Keratinocyte (primary cell): Measurements from ENCODE around the gene GRB14. TPM values are rescaled to one million over a fixed set of nuclear protein-coding genes. Genes with fewer than 3 reads are reported as not detected.
"Not testable (repeated sequence)": the region's sequence is repeated elsewhere in the genome, so short reads cannot be mapped to it uniquely, and the experiment has no call there.

ENCODE experiments used
- DNase-seq: peaks from one replicate; pipeline ENCODE4 v3.0.0-alpha.2; 2011; ENCODE audit warnings: low read depth, missing footprints, low spot score
- FAIRE-seq: peaks from 2 replicates; lab custom pipeline; 2011; peaks lifted over from hg19 to GRCh38; lab: Jason Lieb, UNC
- H2AFZ ChIP-seq: 2 replicates; pipeline ENCODE4 v1.6.0; 2012; ENCODE audit warnings: low read length, control low read depth, inconsistent platforms; ENCODE audit not compliant: control insufficient read depth
- H3K27ac ChIP-seq: 2 replicates; pipeline ENCODE4 v1.5.1; 2011; ENCODE audit warnings: low read length; ENCODE audit not compliant: control insufficient read depth, insufficient read depth
- H3K27me3 ChIP-seq: 3 replicates; pipeline ENCODE4 v1.6.0; 2011; ENCODE audit warnings: low read length; ENCODE audit not compliant: control insufficient read depth, insufficient read depth; ENCODE audit errors: extremely low read depth
- H3K36me3 ChIP-seq, 2 experiments: 2 replicates in 1 of 2; 3 replicates in 1 of 2; pipeline ENCODE4 v1.5.1; 2011; ENCODE audit warnings: low read length in 2 of 2, mild to moderate bottlenecking in 1 of 2; ENCODE audit not compliant: control insufficient read depth in 2 of 2, insufficient read depth in 2 of 2; ENCODE audit errors: extremely low read depth in 1 of 2
- H3K4me1 ChIP-seq: 3 replicates; pipeline ENCODE4 v1.5.1; 2011; ENCODE audit warnings: low read length; ENCODE audit not compliant: control insufficient read depth, insufficient read depth; ENCODE audit errors: extremely low read depth
- H3K4me2 ChIP-seq: 3 replicates; pipeline ENCODE4 v1.6.0; 2011; ENCODE audit warnings: low read depth, low read length; ENCODE audit not compliant: control insufficient read depth, insufficient read depth; ENCODE audit errors: extremely low read depth
- H3K4me3 ChIP-seq, 3 experiments: fragments of 200-600 bp in 1 of 3; sonication (generic) in 1 of 3; 2 replicates in 2 of 3; 3 replicates in 1 of 3; pipeline ENCODE4 v1.5.1; 2011 to 2016; ENCODE audit warnings: low read length in 3 of 3, mild to moderate bottlenecking in 3 of 3, control low read depth in 2 of 3, inconsistent platforms in 1 of 3, low read depth in 1 of 3, mixed read lengths in 1 of 3, mixed run types in 1 of 3, moderate library complexity in 1 of 3; ENCODE audit not compliant: control insufficient read depth in 2 of 3, insufficient read depth in 2 of 3; ENCODE audit errors: extremely low read depth in 1 of 3
- H3K79me2 ChIP-seq: 2 replicates; pipeline ENCODE4 v1.6.0; 2012; ENCODE audit warnings: low read length; ENCODE audit not compliant: control insufficient read depth, insufficient read depth
- H3K9ac ChIP-seq: 3 replicates; pipeline ENCODE4 v1.6.0; 2011; ENCODE audit warnings: low read length; ENCODE audit not compliant: control insufficient read depth, insufficient read depth; ENCODE audit errors: extremely low read depth
- H3K9me1 ChIP-seq: 3 replicates; pipeline ENCODE4 v1.6.0; 2011; ENCODE audit warnings: low read length; ENCODE audit not compliant: control insufficient read depth, insufficient read depth; ENCODE audit errors: extremely low read depth
- H3K9me3 ChIP-seq: 2 replicates; pipeline ENCODE4 v1.5.1; 2012; ENCODE audit warnings: low read depth, low read length; ENCODE audit not compliant: control insufficient read depth
- H4K20me1 ChIP-seq: 3 replicates; pipeline ENCODE4 v1.6.0; 2011; ENCODE audit warnings: low read length; ENCODE audit not compliant: control insufficient read depth, insufficient read depth; ENCODE audit errors: extremely low read depth
- CTCF ChIP-seq, 3 experiments: IDR thresholded peaks in 1 of 3; conservative IDR thresholded peaks in 1 of 3; optimal IDR thresholded peaks in 1 of 3; 2 replicates in 2 of 3; 3 replicates in 1 of 3; pipeline versions ENCODE3 to v1.5.1; 2011; ENCODE audit warnings: low read length in 3 of 3, mild to moderate bottlenecking in 3 of 3, moderate library complexity in 2 of 3, control low read depth in 1 of 3, inconsistent platforms in 1 of 3; ENCODE audit not compliant: insufficient read depth in 2 of 3; ENCODE audit errors: extremely low read depth in 1 of 3
- EZH2 ChIP-seq: IDR thresholded peaks from one replicate; pipeline ENCODE4 v1.6.1; 2012; ENCODE audit warnings: inconsistent platforms, mild to moderate bottlenecking, low read length, moderate library complexity
- dilution Hi-C: fragments of 300-500 bp; cut with MboI; formaldehyde crosslinking; loops from one replicate; pipeline ENCODE4 v1.7.0; 2020; ENCODE audit warnings: low sequenced_read_pairs; ENCODE audit not compliant: extremely low pct_ligation_motif_present
- polyA plus RNA-seq, 5 experiments: library from polyadenylated mRNA; depleted of rRNA in 3 of 5; stranded (reverse) in 3 of 5; stranded (forward) in 1 of 5; unstranded in 1 of 5; fragments of >200 nt; gene quantifications; 1 replicate in 1 of 5; 2 replicates in 3 of 5; 3 replicates in 1 of 5; pipeline versions ENCODE4 v1.2.1 to v1.2.3, GENCODE V29; 2011 to 2012; ENCODE audit warnings: missing spikeins in 2 of 5, low read depth in 1 of 5, low replicate concordance in 1 of 5

Gene GRB14
- polyA plus RNA-seq, 1 donor (not counting 4 experiments of a cell fraction or from before 2014, with no cell fraction given), result 4.2 TPM

GRCh38 chr2:164554487-164554886 is 66.8 kb downstream of the GRB14 start:
- Histone ChIP-seq H3K4me2 (no peak overlapping the region), H3K9me3 (no peaks in the 10 kb centered on the region), H2AFZ (no peak overlapping the region), H3K4me1 (no peaks in the 10 kb centered on the region), H3K27ac (no peak overlapping the region), H3K4me3 (no peak overlapping the region), H3K9me1 (no peaks in the 10 kb centered on the region), H3K9ac (no peak overlapping the region), H3K36me3 (no peaks in the 10 kb centered on the region), H3K27me3 (no peaks in the 10 kb centered on the region), H3K79me2 (no peaks in the 10 kb centered on the region), H4K20me1 (no peaks in the 10 kb centered on the region)
- dilution Hi-C loops, result no loop called here
- no peak for TF ChIP-seq CTCF (optimal IDR thresholded peaks at IDR 0.05 in 1 of 3, IDR thresholded peaks at IDR 0.05 in 1 of 3, conservative IDR thresholded peaks at IDR 0.05 in 1 of 3; ENCODE audit: extremely low read depth in 1 of 3, insufficient read depth in 2 of 3, low read length in 3 of 3)
- TF ChIP-seq EZH2, result no peak
- peak; percentile 51 for FAIRE-seq
- no peak for DNase-seq

DNA sequence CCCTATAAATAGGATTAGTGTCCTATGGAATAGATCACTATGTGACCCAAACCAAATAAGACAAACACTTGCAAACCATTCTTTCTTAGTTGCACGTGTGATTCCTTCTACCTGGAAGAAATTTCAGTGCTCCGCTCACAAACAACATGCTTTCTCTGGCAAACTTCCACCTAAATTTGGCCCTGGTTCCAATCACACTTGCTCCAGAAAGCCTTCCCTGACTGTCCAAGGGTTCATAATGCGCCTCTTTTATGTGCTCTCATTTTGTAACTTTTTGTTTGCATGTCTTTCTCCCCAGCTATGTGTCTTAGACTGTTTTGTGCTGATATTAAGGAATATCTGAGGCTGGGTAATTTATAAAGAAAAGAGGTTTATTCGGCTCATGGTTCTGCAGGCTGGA is 69.8 kb downstream of the GRB14 start:
- no peak overlapping the region for H3K4me2 ChIP-seq
- no peak overlapping the region for H3K4me3 ChIP-seq
- H3K9me3 ChIP-seq, result no peaks in the 10 kb centered on the region
- H3K4me1 ChIP-seq, result no peaks in the 10 kb centered on the region
- H3K9ac ChIP-seq, result no peak overlapping the region
- no peaks in the 10 kb centered on the region for H3K36me3 ChIP-seq
- H3K79me2 ChIP-seq, result no peaks in the 10 kb centered on the region
- H2AFZ ChIP-seq, result no peak overlapping the region
- H3K9me1 ChIP-seq, result no peaks in the 10 kb centered on the region
- FAIRE-seq, result no peak
- no peak for TF ChIP-seq CTCF (optimal IDR thresholded peaks at IDR 0.05 in 1 of 3, IDR thresholded peaks at IDR 0.05 in 1 of 3, conservative IDR thresholded peaks at IDR 0.05 in 1 of 3; ENCODE audit: extremely low read depth in 1 of 3, insufficient read depth in 2 of 3, low read length in 3 of 3)
- TF ChIP-seq EZH2, result no peak
- no peaks in the 10 kb centered on the region for H3K27me3 ChIP-seq
- dilution Hi-C loops, result no loop called here
- DNase-seq, result no peak
- no peaks in the 10 kb centered on the region for H4K20me1 ChIP-seq
- no peak overlapping the region for H3K27ac ChIP-seq

DNA sequence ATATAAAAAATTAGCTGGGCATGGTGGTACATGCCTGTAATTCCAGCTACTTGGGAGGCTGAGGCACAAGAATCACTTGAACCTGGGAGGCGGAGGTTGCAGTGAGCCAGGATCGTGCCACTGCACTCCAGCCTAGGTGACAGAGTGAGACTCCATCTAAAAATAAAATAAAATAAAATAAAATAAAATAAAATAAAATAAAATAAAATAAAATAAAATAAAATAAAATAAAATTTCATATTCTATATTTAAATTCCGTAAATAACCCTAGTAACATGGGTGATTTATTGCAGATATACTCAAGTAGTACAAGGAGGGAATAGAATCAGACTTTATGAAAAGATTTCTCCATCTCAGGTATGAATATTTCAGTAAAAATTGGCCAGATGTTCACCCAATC is 71.6 kb downstream of the GRB14 start:
- H3K9me1 ChIP-seq, H3K27ac ChIP-seq, H2AFZ ChIP-seq, H3K9ac ChIP-seq, H3K27me3 ChIP-seq, H3K4me1 ChIP-seq, H3K4me3 ChIP-seq, dilution Hi-C loops, H3K9me3 ChIP-seq, H4K20me1 ChIP-seq, FAIRE-seq, H3K36me3 ChIP-seq, H3K79me2 ChIP-seq, H3K4me2 ChIP-seq, DNase-seq: not testable (repeated sequence)
